Transverse colon (tissue), 4 donors: ENCODE results near the gene SULT1A2.

Experiments used
- CTCF ChIP-seq, 5 experiments: fragments of 200-600 bp in 3 of 5; fragments of 450-650 bp in 2 of 5; sonication (generic) in 3 of 5; IDR thresholded peaks; 1 replicate in 2 of 5; 2 replicates in 3 of 5; pipeline ENCODE4 v1.5.1; 2016 to 2017; ENCODE audit warnings: antibody characterized with exemption in 5 of 5, inconsistent platforms in 3 of 5, mild to moderate bottlenecking in 2 of 5, moderate library complexity in 1 of 5
- EP300 ChIP-seq: sonication (generic); formaldehyde crosslinking; IDR thresholded peaks from one replicate; pipeline ENCODE4 v1.6.1; 2017; ENCODE audit warnings: antibody characterized with exemption, low read depth
- POLR2A ChIP-seq: fragments of 450-650 bp; IDR thresholded peaks from one replicate; pipeline ENCODE4 v1.6.1; 2016; ENCODE audit warnings: antibody characterized with exemption, mild to moderate bottlenecking, moderate library complexity
- POLR2AphosphoS5 ChIP-seq, 3 donors: sonication (generic); formaldehyde crosslinking; IDR thresholded peaks; one replicate each; pipeline ENCODE4 v1.6.1; 2016; ENCODE audit warnings: antibody characterized with exemption in 3 of 3

GRCh38 chr16:28623172-28623711 is 26.4 kb upstream of the SULT1A2 start:
- TF ChIP-seq EP300: no peak
- TF ChIP-seq CTCF (IDR thresholded peaks at IDR 0.05): peak in 1 of 5 experiments; percentile 10
- peak in 2 of 3 donors; percentile 13 to 78 for TF ChIP-seq POLR2AphosphoS5 (IDR thresholded peaks at IDR 0.05)
- TF ChIP-seq POLR2A: peak; percentile 61
